Measurements from ENCODE around the gene EHD4.

EHD4 gene

GRCh38 chr15:41933771-41934170 is 38.6 kb downstream of the EHD4 start:
- FAIRE-seq, result no peak

- FAIRE-seq, result no peak
These were observed 39.0 kb downstream of the EHD4 start for GRCh38 chr15:41933326-41933725.

GRCh38 chr15:41932511-41933289 is 39.7 kb downstream of the EHD4 start:
- no peak for FAIRE-seq

GRCh38 chr15:41932101-41932500 is 40.3 kb downstream of the EHD4 start:
- no peak for FAIRE-seq

GRCh38 chr15:41930867-41931222 is 41.5 kb downstream of the EHD4 start:
- FAIRE-seq, result no peak

GRCh38 chr15:41930221-41930866 is 42.0 kb downstream of the EHD4 start:
- no peak for FAIRE-seq

GRCh38 chr15:41928637-41929620 is 43.4 kb downstream of the EHD4 start:
- FAIRE-seq, result no peak

GRCh38 chr15:41928100-41928499 is 44.3 kb downstream of the EHD4 start:
- no peak for FAIRE-seq

GRCh38 chr15:41927536-41927935 is 44.8 kb downstream of the EHD4 start:
- no peak for FAIRE-seq

GRCh38 chr15:41926185-41927056 is 45.9 kb downstream of the EHD4 start:
- FAIRE-seq, result no peak

- FAIRE-seq, result no peak
These were observed 47.2 kb downstream of the EHD4 start for GRCh38 chr15:41925086-41925608.

- FAIRE-seq, result no peak
These were observed 48.9 kb downstream of the EHD4 start for GRCh38 chr15:41923401-41923997.

GRCh38 chr15:41922353-41922752 is 50.0 kb downstream of the EHD4 start:
- FAIRE-seq, result no peak

GRCh38 chr15:41921639-41922038 is 50.7 kb downstream of the EHD4 start:
- FAIRE-seq, result no peak

GRCh38 chr15:41921167-41921566 is 51.2 kb downstream of the EHD4 start:
- no peak for FAIRE-seq

- no peak for FAIRE-seq
These were observed 52.3 kb downstream of the EHD4 start for GRCh38 chr15:41919954-41920538.

- FAIRE-seq, result no peak
These were observed 53.0 kb downstream of the EHD4 start for GRCh38 chr15:41919201-41919820.

GRCh38 chr15:41918506-41919126 is 53.7 kb downstream of the EHD4 start:
- no peak for FAIRE-seq

GRCh38 chr15:41917767-41918430 is 54.5 kb downstream of the EHD4 start:
- FAIRE-seq, result no peak

All from TTC549 (cell line).